GM12891 (cell line): Measurements from ENCODE around the gene ARF5. TPM values are rescaled to one million over a fixed set of nuclear protein-coding genes. Genes with fewer than 3 reads are reported as not detected.
"Not testable (repeated sequence)": the region's sequence is repeated elsewhere in the genome, so short reads cannot be mapped to it uniquely, and the experiment has no call there.

Source experiments
- DNase-seq: peaks from one replicate; pipeline ENCODE4 v3.0.0; 2011; ENCODE audit warnings: low spot score; ENCODE audit not compliant: insufficient read length
- FAIRE-seq: peaks from 2 replicates; lab custom pipeline; 2011; peaks lifted over from hg19 to GRCh38; lab: Jason Lieb, UNC
- PAX5 ChIP-seq: IDR thresholded peaks from 2 replicates; pipeline ENCODE4 v1.6.1; 2011; ENCODE audit warnings: low read length, moderate library complexity, mild to moderate bottlenecking; ENCODE audit not compliant: insufficient read depth, severe bottlenecking
- POLR2A ChIP-seq: IDR thresholded peaks from 2 replicates; pipeline ENCODE4 v1.6.1; 2011; ENCODE audit warnings: low read depth, low read length, control low read depth
- POLR2AphosphoS5 ChIP-seq: IDR thresholded peaks from 2 replicates; pipeline ENCODE4 v1.6.1; 2011; ENCODE audit warnings: low read depth, low read length, control low read depth
- POU2F2 ChIP-seq: IDR thresholded peaks from 2 replicates; pipeline ENCODE4 v1.6.1; 2011; ENCODE audit warnings: low read depth, mild to moderate bottlenecking, control low read depth, low read length, moderate library complexity
- SPI1 ChIP-seq: IDR thresholded peaks from 2 replicates; pipeline ENCODE4 v1.6.1; 2011; ENCODE audit warnings: low read depth, low read length, control low read depth
- TAF1 ChIP-seq: IDR thresholded peaks from 2 replicates; pipeline ENCODE4 v1.6.1; 2011; ENCODE audit warnings: low read depth, low read length, control low read depth
- polyA plus RNA-seq: library from polyadenylated mRNA; unstranded; fragments of >200 nt; gene quantifications from one replicate; pipeline ENCODE4 v1.2.1, GENCODE V29; 2012; ENCODE audit warnings: low read depth, missing spikeins, inconsistent platforms; ENCODE audit not compliant: missing spikeins

Gene ARF5
- polyA plus RNA-seq, result 98.3 TPM

DNA sequence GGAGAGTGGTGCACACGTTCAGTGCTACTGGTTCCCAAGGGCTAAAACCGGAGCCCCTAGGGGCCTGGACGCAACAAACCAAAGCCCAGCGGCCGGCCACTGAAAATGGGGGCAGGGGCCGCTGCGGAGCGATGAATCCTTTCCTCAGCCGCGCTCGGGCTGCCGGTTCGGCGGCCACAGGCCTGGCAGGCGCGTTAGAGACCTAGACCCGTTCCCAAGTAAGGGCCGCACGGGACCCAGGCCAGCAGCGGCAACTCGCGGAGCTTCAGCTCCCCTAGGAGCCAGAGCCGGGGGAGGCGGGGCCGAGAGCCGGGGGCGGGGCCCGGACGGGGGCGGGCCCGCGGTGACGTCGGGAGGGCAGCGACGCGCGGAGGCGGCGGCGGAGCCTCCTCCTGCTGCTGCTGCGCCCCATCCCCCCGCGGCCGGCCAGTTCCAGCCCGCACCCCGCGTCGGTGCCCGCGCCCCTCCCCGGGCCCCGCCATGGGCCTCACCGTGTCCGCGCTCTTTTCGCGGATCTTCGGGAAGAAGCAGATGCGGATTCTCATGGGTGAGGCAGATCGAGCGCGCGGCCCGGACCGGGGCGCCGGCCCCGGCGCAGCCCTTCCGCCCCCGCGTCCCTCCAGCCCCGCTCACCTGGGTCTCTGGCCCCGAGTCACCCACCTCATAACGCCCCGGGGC lies at the start of gene ARF5:
TSS of gene ARF5 (plus strand) at position 393 of the 678 bp plus-strand sequence. CDS start at position 481, 88 bp downstream.
- TF ChIP-seq TAF1 (0 out of 2 replicates have a peak, but pooled peaks have one; percentile 15), POU2F2 (no peak)
- DNase-seq, result peak; percentile 97
- FAIRE-seq, result peak; percentile 87

DNA sequence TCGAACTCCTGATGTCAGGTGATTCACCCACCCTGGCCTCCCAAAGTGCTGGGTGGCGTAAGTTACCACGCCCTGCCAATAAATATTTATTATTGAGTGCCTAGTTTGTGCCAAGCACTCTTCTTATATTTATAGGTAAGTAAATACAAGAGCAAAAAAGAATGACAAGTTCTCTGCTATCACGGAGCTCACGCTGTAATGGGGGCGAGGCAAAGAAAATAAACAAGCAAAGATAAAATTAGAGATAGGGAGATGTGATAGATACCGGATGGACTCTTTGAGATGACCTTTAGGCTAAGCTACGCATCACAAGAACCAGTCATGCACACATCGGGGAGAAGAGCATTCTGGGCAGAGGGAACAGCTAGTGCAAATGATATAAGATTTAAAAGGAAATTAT lies 49.1 kb upstream of the ARF5 start:
- FAIRE-seq, result no peak
- no peak for DNase-seq
- TF ChIP-seq TAF1, result no peak
- TF ChIP-seq PAX5, result no peak
- no peak for TF ChIP-seq SPI1
- TF ChIP-seq POLR2AphosphoS5, result no peak
- TF ChIP-seq POU2F2, result no peak
- no peak for TF ChIP-seq POLR2A

DNA sequence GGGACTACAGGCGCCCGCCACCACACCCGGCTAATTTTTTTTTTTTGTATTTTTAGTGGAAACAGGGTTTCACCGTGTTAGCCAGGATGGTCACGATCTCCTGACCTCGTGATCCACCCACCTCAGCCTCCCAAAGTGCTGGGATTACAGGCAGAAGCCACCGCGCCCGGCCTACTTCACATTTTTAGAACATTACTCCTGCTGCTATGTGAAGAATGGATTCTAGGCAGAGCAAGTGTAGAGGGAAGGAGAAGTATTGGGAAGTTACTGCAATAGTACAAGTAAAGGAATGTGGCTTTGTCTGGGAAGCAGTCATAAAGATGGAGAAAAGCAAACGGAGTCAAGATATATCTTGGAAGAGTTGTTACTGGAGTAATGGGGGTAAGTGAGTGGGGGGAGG lies 47.8 kb upstream of the ARF5 start:
- not testable (repeated sequence) for FAIRE-seq, DNase-seq

DNA sequence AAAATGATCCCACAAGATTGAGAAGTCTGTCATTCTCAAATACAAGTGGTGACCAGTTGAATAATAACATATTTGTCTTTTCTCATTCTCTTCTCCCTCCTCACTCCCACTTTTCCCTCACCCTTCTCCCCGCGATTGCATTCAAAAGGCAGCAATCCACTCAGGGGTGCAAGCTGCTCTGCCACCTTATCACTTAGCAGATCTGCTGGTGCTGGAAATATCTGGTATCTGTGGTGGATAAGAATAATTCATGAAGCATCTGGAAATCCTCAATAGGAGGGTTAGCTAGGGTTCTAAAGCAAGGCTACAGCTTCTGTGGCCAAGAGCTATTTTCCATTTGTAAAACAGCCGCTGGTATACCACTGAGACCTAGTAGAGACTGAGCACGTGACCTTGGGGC lies 46.7 kb upstream of the ARF5 start:
- no peak for DNase-seq
- no peak for FAIRE-seq
- TF ChIP-seq TAF1, result no peak
- no peak for TF ChIP-seq SPI1
- no peak for TF ChIP-seq PAX5
- TF ChIP-seq POU2F2, result no peak
- TF ChIP-seq POLR2AphosphoS5, result no peak
- TF ChIP-seq POLR2A, result no peak

DNA sequence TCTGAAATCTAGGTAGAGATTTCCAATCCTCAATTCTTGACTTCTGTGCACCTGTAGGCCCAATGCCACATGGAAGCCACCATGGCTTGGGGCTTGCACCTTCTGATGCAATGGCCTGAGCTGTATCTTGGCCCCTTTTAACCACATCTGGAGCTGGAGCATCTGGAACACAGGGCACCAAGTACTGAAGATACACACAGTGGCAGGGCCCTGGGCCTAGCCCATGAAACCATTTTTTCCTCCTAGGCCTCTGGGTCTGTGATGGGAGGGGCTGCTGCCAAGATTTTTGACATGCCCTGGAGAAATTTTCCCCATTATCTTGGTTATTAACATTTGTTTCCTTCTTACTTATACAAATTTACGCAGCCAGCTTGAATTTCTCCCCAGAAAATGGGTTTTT lies 41.9 kb upstream of the ARF5 start:
- DNase-seq, result no peak
- TF ChIP-seq POLR2A, result no peak
- TF ChIP-seq TAF1, result no peak
- no peak for TF ChIP-seq SPI1
- no peak for TF ChIP-seq PAX5
- TF ChIP-seq POU2F2, result no peak
- no peak for TF ChIP-seq POLR2AphosphoS5
- FAIRE-seq, result no peak

DNA sequence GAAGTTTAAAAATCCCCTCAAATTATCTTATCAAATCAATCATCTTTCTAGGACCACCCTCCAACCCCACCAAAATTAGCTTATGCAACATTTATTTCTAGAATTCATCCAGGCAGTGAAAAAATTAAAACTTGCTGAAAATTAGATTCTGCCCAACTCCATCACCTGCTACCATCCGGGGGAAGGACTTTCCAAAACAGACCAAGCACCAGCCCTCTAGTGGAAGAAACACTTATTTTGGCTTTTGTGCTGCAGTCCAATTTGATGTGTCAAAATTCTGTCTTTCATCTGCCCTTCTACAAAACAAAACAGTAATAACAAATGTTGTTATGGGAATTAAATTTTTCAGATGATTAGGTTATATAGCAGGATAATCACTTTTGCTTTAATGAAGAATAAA lies 38.0 kb upstream of the ARF5 start:
- no peak for TF ChIP-seq PAX5
- TF ChIP-seq TAF1, result no peak
- TF ChIP-seq SPI1, result no peak
- no peak for TF ChIP-seq POLR2A
- TF ChIP-seq POLR2AphosphoS5, result no peak
- FAIRE-seq (no peak), DNase-seq (no peak)

DNA sequence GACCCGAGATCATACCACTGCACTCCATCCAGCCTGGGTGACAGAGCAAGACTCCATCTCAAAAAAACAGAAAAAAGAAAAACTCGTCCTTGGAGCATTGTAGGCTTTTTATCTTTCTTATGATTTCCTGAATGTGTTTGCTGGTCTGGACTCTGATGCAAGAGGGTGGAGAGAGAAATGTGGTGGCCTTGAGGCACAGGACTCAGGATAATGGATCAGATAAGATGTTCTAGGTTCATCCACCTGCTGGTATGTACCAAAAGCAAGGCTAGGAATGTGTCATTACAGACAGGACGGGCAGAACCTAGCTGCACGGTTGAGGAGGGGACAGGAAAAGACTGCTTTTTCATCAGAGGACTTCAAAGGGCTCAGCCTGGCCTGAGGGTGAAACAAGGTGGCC lies 36.3 kb upstream of the ARF5 start:
- FAIRE-seq (no peak), DNase-seq (no peak)
- no peak for TF ChIP-seq TAF1
- TF ChIP-seq SPI1, result no peak
- TF ChIP-seq POLR2A, result no peak
- TF ChIP-seq PAX5, result no peak
- no peak for TF ChIP-seq POLR2AphosphoS5
- no peak for TF ChIP-seq POU2F2

DNA sequence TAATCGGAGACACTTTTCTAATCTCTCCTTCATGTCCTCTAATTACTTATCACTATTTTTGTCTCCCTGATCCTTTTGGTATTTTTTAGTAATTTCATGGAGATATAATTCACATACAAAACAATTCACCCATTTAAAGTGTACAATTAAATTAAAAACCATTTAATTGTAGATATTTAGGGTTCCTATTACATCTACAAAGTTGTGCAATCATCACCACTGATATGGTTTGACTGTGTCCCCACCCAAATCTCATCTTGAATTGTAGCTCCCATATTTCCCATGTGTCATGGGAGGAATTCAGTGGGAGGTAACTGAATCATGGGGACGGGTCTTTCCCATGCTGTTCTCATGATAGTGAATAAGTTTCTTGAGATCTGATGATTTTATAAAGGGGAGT lies 31.8 kb upstream of the ARF5 start:
- no peak for TF ChIP-seq SPI1
- TF ChIP-seq PAX5, result no peak
- no peak for TF ChIP-seq POU2F2
- no peak for TF ChIP-seq POLR2A
- TF ChIP-seq POLR2AphosphoS5, result no peak
- TF ChIP-seq TAF1, result no peak
- FAIRE-seq (no peak), DNase-seq (no peak)

DNA sequence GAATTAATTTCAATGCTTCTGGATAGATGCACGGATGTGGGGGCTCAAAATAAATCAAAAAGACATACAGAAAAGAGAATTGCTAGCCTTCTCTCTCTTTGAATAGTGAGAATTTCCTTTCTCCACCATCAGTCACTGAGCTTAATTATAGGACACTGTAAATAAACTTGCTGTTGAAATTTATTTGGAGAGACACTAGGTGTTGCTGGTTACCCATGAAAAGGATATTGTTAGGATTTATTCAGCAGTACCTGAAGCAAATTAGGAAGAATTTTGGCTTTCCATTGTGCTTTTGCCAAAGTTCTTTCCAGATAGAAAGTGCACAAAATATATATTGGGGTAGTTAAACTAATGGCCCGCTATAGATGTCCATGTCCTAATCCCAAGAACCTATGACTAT lies 30.4 kb upstream of the ARF5 start:
- TF ChIP-seq PAX5, result no peak
- TF ChIP-seq SPI1, result no peak
- TF ChIP-seq POLR2A, result no peak
- no peak for TF ChIP-seq POLR2AphosphoS5
- no peak for TF ChIP-seq TAF1
- TF ChIP-seq POU2F2, result no peak
- DNase-seq (no peak), FAIRE-seq (no peak)

DNA sequence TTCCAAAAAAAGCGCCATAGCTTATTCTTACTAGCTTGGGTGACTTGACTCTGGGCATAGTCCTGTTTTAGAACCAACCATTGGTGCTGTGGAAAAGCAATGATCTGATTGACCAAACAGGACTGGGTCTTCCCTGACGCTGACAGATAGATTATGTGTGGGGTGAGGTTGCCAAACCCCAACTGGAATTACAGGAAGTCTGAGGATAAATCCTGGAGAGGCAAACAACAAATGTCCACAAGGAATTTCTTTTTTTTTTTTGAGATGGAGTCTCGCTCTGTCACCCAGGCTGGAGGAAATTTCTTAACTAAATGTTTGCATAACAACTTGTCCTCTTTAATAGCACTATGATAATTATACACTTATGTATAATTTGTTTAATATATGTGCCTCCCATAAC lies 22.0 kb upstream of the ARF5 start:
- TF ChIP-seq TAF1, result no peak
- no peak for TF ChIP-seq SPI1
- no peak for TF ChIP-seq POLR2A
- no peak for TF ChIP-seq PAX5
- TF ChIP-seq POLR2AphosphoS5, result no peak
- no peak for TF ChIP-seq POU2F2
- DNase-seq, result no peak
- FAIRE-seq, result no peak

DNA sequence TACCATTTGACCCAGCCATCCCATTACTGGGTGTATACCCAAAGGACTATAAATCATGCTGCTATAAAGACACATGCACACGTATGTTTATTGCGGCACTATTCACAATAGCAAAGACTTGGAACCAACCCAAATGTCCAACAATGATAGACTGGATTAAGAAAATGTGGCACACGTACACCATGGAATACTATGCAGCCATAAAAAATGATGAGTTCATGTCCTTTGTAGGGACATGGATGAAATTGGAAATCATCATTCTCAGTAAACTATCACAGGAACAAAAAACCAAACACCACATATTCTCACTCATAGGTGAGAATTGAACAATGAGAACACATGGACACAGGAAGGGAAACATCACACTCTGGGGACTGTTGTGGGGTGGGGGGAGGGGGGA lies 20.2 kb upstream of the ARF5 start:
- FAIRE-seq, DNase-seq: not testable (repeated sequence)
